ENCODE measurements around the gene SH3BP2. TPM values are rescaled to one million over a fixed set of nuclear protein-coding genes. Genes with fewer than 3 reads are reported as not detected.

Gene SH3BP2
- total RNA-seq, 2 donors from 2014 or later = 24.3 to 41.3 TPM

DNA sequence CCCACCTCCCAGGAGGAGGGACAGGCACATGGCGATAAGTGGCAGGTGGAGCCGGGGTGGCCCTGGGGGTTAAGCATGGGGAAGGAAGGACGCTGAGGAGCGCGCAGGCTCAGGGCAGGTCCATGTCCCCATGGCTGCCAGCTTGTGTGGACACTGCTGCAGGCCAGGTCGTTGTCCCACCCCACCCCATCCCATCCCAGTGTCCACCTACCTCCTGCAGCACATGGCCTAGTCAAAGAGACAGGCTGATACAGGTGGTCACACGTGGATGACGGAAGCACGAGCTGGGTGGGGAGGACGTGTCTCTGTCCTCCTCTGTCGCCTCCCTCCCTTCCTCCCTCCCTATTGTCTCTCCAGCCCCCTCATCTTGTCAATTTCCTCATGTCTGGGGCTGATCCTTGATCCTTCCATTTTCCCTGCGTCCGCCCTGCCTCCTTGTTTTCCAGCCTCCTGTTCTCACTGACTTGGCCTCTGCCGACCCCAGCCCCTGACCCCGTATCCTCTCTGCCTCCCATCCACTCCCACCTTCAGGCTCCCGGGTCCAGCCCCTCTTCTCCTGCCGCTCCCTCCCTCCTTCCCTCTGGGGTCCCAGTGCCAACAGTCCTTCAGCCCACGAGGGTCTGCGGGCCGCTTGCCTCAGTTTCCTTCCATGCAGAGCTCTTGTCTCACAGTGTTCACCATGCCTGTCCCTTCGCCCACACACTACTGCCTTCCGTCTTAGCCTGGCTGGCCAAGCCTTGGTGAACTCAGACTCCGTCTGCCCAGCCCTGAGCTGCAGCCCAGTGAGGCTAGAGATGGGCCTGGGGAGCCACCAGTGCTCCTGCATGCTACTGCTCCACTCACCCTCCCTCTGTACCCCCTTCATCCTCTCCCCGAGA is 35.2 kb downstream of the SH3BP2 start:
- intact Hi-C loops (cut with DNase I) = no loop called here
- Histone ChIP-seq H3K27me3 (replicated peaks; ENCODE audit: insufficient read depth) (no peaks in the 10 kb centered on the region), H3K4me1 (replicated peaks) (no peaks in the 10 kb centered on the region), H3K9me3 (no peaks in the 10 kb centered on the region), H3K36me3 (no peaks in the 10 kb centered on the region), H3K27ac (no peak overlapping the region), H3K4me3 (no peak overlapping the region)
- DNase-seq (ENCODE audit: low spot score) = no peak
- TF ChIP-seq POLR2AphosphoS5 (IDR thresholded peaks at IDR 0.05) (no peak), POLR2A (IDR thresholded peaks at IDR 0.05) (no peak)
- TF ChIP-seq, protein P1, sequence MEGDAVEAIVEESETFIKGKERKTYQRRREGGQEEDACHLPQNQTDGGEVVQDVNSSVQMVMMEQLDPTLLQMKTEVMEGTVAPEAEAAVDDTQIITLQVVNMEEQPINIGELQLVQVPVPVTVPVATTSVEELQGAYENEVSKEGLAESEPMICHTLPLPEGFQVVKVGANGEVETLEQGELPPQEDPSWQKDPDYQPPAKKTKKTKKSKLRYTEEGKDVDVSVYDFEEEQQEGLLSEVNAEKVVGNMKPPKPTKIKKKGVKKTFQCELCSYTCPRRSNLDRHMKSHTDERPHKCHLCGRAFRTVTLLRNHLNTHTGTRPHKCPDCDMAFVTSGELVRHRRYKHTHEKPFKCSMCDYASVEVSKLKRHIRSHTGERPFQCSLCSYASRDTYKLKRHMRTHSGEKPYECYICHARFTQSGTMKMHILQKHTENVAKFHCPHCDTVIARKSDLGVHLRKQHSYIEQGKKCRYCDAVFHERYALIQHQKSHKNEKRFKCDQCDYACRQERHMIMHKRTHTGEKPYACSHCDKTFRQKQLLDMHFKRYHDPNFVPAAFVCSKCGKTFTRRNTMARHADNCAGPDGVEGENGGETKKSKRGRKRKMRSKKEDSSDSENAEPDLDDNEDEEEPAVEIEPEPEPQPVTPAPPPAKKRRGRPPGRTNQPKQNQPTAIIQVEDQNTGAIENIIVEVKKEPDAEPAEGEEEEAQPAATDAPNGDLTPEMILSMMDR (IDR thresholded peaks at IDR 0.05) = no peak
- WGBS = 85% methylated on average over 24 of the region's 24 CpGs

- Histone ChIP-seq H3K27me3 (replicated peaks; ENCODE audit: insufficient read depth) (no peaks in the 10 kb centered on the region), H3K9me3 (no peaks in the 10 kb centered on the region), H3K36me3 (no peaks in the 10 kb centered on the region), H3K4me1 (replicated peaks) (no peaks in the 10 kb centered on the region), H3K4me3 (no peak overlapping the region), H3K27ac (no peak overlapping the region)
- intact Hi-C loops (cut with DNase I) = no loop called here
- TF ChIP-seq, protein P1 (IDR thresholded peaks at IDR 0.05) = no peak
- no peak for TF ChIP-seq POLR2AphosphoS5 (IDR thresholded peaks at IDR 0.05)
- 87% methylated on average over 17 of the region's 17 CpGs for WGBS
- no peak for DNase-seq (ENCODE audit: low spot score)
Measured at GRCh38 chr4:2828758-2829181, 35.9 kb downstream of the SH3BP2 start.

GRCh38 chr4:2829321-2829932 is 36.5 kb downstream of the SH3BP2 start:
- TF ChIP-seq POLR2A (IDR thresholded peaks at IDR 0.05) (no peak), POLR2AphosphoS5 (IDR thresholded peaks at IDR 0.05) (no peak)
- TF ChIP-seq, protein P1 (IDR thresholded peaks at IDR 0.05) = no peak
- 92% methylated on average over 16 of the region's 18 CpGs for WGBS
- no peaks in the 10 kb centered on the region for H3K27me3 ChIP-seq (replicated peaks; ENCODE audit: insufficient read depth)
- no peak for DNase-seq (ENCODE audit: low spot score)
- no peaks in the 10 kb centered on the region for H3K4me1 ChIP-seq (replicated peaks)
- no peaks in the 10 kb centered on the region for H3K36me3 ChIP-seq
- intact Hi-C loops (cut with DNase I) = no loop called here
- H3K9me3 ChIP-seq = no peaks in the 10 kb centered on the region
- no peak overlapping the region for H3K27ac ChIP-seq
- H3K4me3 ChIP-seq = no peak overlapping the region

GRCh38 chr4:2829933-2830451 is 37.1 kb downstream of the SH3BP2 start:
- H3K36me3 ChIP-seq = no peaks in the 10 kb centered on the region
- WGBS = 93% methylated on average over 19 of the region's 19 CpGs
- no peak for TF ChIP-seq POLR2AphosphoS5 (IDR thresholded peaks at IDR 0.05)
- TF ChIP-seq, protein P1 (IDR thresholded peaks at IDR 0.05) = no peak
- no peak for TF ChIP-seq POLR2A (IDR thresholded peaks at IDR 0.05)

More at GRCh38 chr4:2829933-2830451, 37.1 kb downstream of the SH3BP2 start:
- Histone ChIP-seq H3K27ac (no peak overlapping the region), H3K4me3 (no peak overlapping the region), H3K27me3 (replicated peaks; ENCODE audit: insufficient read depth) (no peaks in the 10 kb centered on the region), H3K9me3 (no peaks in the 10 kb centered on the region), H3K4me1 (replicated peaks) (no peaks in the 10 kb centered on the region)
- DNase-seq (ENCODE audit: low spot score) = no peak
- intact Hi-C loops (cut with DNase I) = no loop called here

Data from prostate gland (tissue), 2 donors.